GM12878 (cell line): ENCODE measurements around the gene MEX3D. TPM values are rescaled to one million over a fixed set of nuclear protein-coding genes. Genes with fewer than 3 reads are reported as not detected.

Experiments used
- ATAC-seq: fragments of 200-7000 bp; cut with Tn5 transposase; 3 replicates; pipeline ENCODE4 v1.9.1; 2020; ENCODE audit warnings: mild to moderate bottlenecking, moderate library complexity
- BruUV-seq: library from RNA; stranded (reverse); fragments of 400-500 nt; replicated peaks from 2 replicates; lab custom pipeline; 2021; lab: Mats Ljungman, UMichigan
- CTCF ChIA-PET: fragments of 300-600 bp; sonication (Branson Sonifier 250); formaldehyde crosslinking; extraction: SDS; loops from one replicate; lab custom pipeline; 2021; ENCODE audit warnings: inconsistent platforms; lab: Yijun Ruan, JAX
- POLR2A ChIA-PET: fragments of 350-600 bp; formaldehyde crosslinking; extraction: SDS; loops from one replicate; lab custom pipeline; 2021; ENCODE audit warnings: inconsistent platforms; lab: Charles Lee
- RAD21 ChIA-PET: fragments of 300-600 bp; sonication (Branson Sonifier 250); formaldehyde crosslinking; loops from one replicate; lab custom pipeline; 2023; ENCODE audit warnings: antibody characterized with exemption; ENCODE audit not compliant: unreplicated experiment; lab: Charles Lee
- SMC1A ChIA-PET: fragments of 300-600 bp; sonication (Branson Sonifier 250); formaldehyde crosslinking; loops from one replicate; lab custom pipeline; 2023; ENCODE audit not compliant: unreplicated experiment, uncharacterized antibody; lab: Charles Lee
- DNase-seq: peaks from one replicate; pipeline ENCODE4 v3.0.0-alpha.2; 2011; ENCODE audit warnings: low read depth, low spot score
- FAIRE-seq: peaks from 3 replicates; lab custom pipeline; 2011; peaks lifted over from hg19 to GRCh38; lab: Jason Lieb, UNC
- H2AFZ ChIP-seq: 2 replicates; pipeline ENCODE4 v1.6.0; 2011; ENCODE audit warnings: low read depth, low read length, control low read depth; ENCODE audit not compliant: control insufficient read depth
- H3K27ac ChIP-seq: 2 replicates; pipeline ENCODE4 v1.5.1; 2011; ENCODE audit warnings: control low read depth; ENCODE audit not compliant: control insufficient read depth, insufficient read depth
- H3K27me3 ChIP-seq, 2 experiments: replicated peaks in 1 of 2; 2 replicates each; pipeline versions ENCODE4 v1.6.0 to v1.6.1; 2011; ENCODE audit warnings: low read length in 1 of 2; ENCODE audit not compliant: control insufficient read depth in 2 of 2, insufficient read depth in 2 of 2
- H3K36me3 ChIP-seq, 2 experiments: 2 replicates each; pipeline ENCODE4 v1.5.1; 2011; ENCODE audit warnings: low read length in 1 of 2; ENCODE audit not compliant: control insufficient read depth in 2 of 2, insufficient read depth in 2 of 2
- H3K4me1 ChIP-seq: 2 replicates; pipeline ENCODE4 v1.6.1; 2011; ENCODE audit warnings: mild to moderate bottlenecking, low read length, moderate library complexity, mixed read lengths; ENCODE audit not compliant: control insufficient read depth, insufficient read depth
- H3K4me2 ChIP-seq: 2 replicates; pipeline ENCODE4 v1.6.0; 2011; ENCODE audit warnings: control low read depth; ENCODE audit not compliant: control insufficient read depth, insufficient read depth
- H3K4me3 ChIP-seq: fragments of 200-600 bp; sonication (generic); 2 replicates; pipeline ENCODE4 v1.5.1; 2016
- H3K79me2 ChIP-seq: 2 replicates; pipeline ENCODE4 v1.6.0; 2011; ENCODE audit warnings: low read length; ENCODE audit not compliant: control insufficient read depth, insufficient read depth
- H3K9ac ChIP-seq: 2 replicates; pipeline ENCODE4 v1.8.0; 2011; ENCODE audit warnings: low read length, control low read depth, mixed read lengths; ENCODE audit not compliant: control insufficient read depth, insufficient read depth
- H3K9me3 ChIP-seq: replicated peaks from 3 replicates; pipeline ENCODE4 v1.5.1; 2011; ENCODE audit warnings: mild to moderate bottlenecking, low read length; ENCODE audit not compliant: control insufficient read depth, insufficient read depth
- H4K20me1 ChIP-seq: 2 replicates; pipeline ENCODE4 v1.6.0; 2011; ENCODE audit not compliant: control insufficient read depth, insufficient read depth
- ATF2 ChIP-seq: IDR thresholded peaks from 2 replicates; pipeline ENCODE4 v1.6.1; 2012; ENCODE audit warnings: low read length, inconsistent platforms
- E4F1 ChIP-seq: fragments of 450-650 bp; IDR thresholded peaks from 2 replicates; pipeline ENCODE4 v1.6.1; 2018; ENCODE audit warnings: borderline replicate concordance, mild to moderate bottlenecking; ENCODE audit not compliant: partially characterized antibody
- GABPA ChIP-seq: IDR thresholded peaks from 2 replicates; pipeline ENCODE4 v1.6.1; 2014; ENCODE audit warnings: antibody characterized with exemption, low read depth, mild to moderate bottlenecking, inconsistent platforms
- IKZF1 ChIP-seq: fragments of 450-650 bp; conservative IDR thresholded peaks from 2 replicates; pipeline ENCODE4 v1.6.1; 2017; ENCODE audit warnings: antibody characterized with exemption, mild to moderate bottlenecking
- MYB ChIP-seq: fragments of 150-350 bp; IDR thresholded peaks from 2 replicates; pipeline ENCODE4 v1.6.1; 2014; ENCODE audit warnings: mild to moderate bottlenecking, low read depth, low read length, borderline replicate concordance
- NFXL1 ChIP-seq: fragments of 450-650 bp; IDR thresholded peaks from 2 replicates; pipeline ENCODE4 v1.6.1; 2017; ENCODE audit warnings: antibody characterized with exemption, mild to moderate bottlenecking, borderline replicate concordance
- POLR2AphosphoS5 ChIP-seq: IDR thresholded peaks from 2 replicates; pipeline ENCODE4 v1.6.1; 2011; ENCODE audit warnings: mild to moderate bottlenecking, low read length, inconsistent platforms
- RFX5 ChIP-seq: IDR thresholded peaks from 2 replicates; pipeline ENCODE4 v1.6.1; 2011; ENCODE audit warnings: low read depth, low read length, improper control_type of control experiment
- RUNX3 ChIP-seq: IDR thresholded peaks from 2 replicates; pipeline ENCODE4 v1.6.1; 2012; ENCODE audit warnings: low read length, inconsistent platforms
- TCF12 ChIP-seq: IDR thresholded peaks from 2 replicates; pipeline ENCODE4 v1.6.1; 2011; ENCODE audit warnings: low read depth, mild to moderate bottlenecking, low read length
- WGBS: methylation state at CpG from one replicate; pipeline ENCODE4 v1.1.6; 2016; ENCODE audit warnings: low lambda C conversion rate; ENCODE audit not compliant: insufficient replicate concordance, insufficient coverage; ENCODE audit errors: missing lambda C conversion rate; 5-methylcytosine and 5-hydroxymethylcytosine counted together
- in situ Hi-C: fragments of 300-500 bp; cut with MboI; formaldehyde crosslinking; loops from 9 replicates; pipeline ENCODE4 v1.14.3; 2018; ENCODE audit warnings: mixed read lengths
- intact Hi-C: fragments of 100-400 bp; cut with micrococcal nuclease; formaldehyde crosslinking; loops from one replicate; pipeline ENCODE4 v1.14.2; 2022; ENCODE audit not compliant: unreplicated experiment
- polyA plus RNA-seq, 11 experiments: library from polyadenylated mRNA; depleted of rRNA in 4 of 11; unstranded in 6 of 11; stranded (reverse) in 5 of 11; fragments of >200 nt; fragmentation: Nextera tagmentation in 4 of 11; fragmentation: Illumina TruSeq in 1 of 11; extraction: Ambion mirVana in 4 of 11; extraction: Trizol in 1 of 11; gene quantifications; 1 replicate in 1 of 11; 2 replicates in 10 of 11; pipeline versions ENCODE4 v1.2.1 to v1.2.3, GENCODE V29; 2011 to 2016; ENCODE audit warnings: inconsistent platforms in 2 of 11, missing spikeins in 2 of 11, low read depth in 1 of 11
- total RNA-seq, 4 experiments: library from RNA; depleted of rRNA in 3 of 4; stranded (reverse); fragments of >200 nt in 3 of 4; fragmentation: Illumina TruSeq in 1 of 4; extraction: Trizol in 1 of 4; gene quantifications; 2 replicates each; pipeline versions ENCODE4 v1.2.1 to v1.2.3, GENCODE V29; 2013 to 2021
- TF ChIP-seq, protein P1 (sequence below): IDR thresholded peaks from 2 replicates; pipeline ENCODE4 v1.6.1; 2011; ENCODE audit warnings: low read depth, mild to moderate bottlenecking, low read length, moderate library complexity, borderline replicate concordance; ENCODE audit errors: extremely low read depth

MEX3D gene
- total and polyA plus RNA-seq, 10 of the 15 experiments (the other 5 are each of a cell fraction or from before 2014, with no cell fraction given): 0.18 to 6.8 (median 0.81) TPM

GRCh38 chr19:1529430-1529816, 38.7 kb downstream of the MEX3D start:
- no peaks in the 10 kb centered on the region for H3K79me2 ChIP-seq
- POLR2A ChIA-PET: no interaction called here
- H2AFZ ChIP-seq: no peak overlapping the region
- ATAC-seq (no peak), FAIRE-seq (no peak), DNase-seq (no peak)
- in situ Hi-C loops (no loop called here), intact Hi-C loops (no loop called here)
- H3K27ac ChIP-seq: no peak overlapping the region
- H3K9ac ChIP-seq: no peak overlapping the region
- CTCF ChIA-PET: no interaction called here
- peaks cover 0 to 2% of the 10 kb centered on the region in 2 experiments; a peak in 3 of 4 replicates for H3K27me3 ChIP-seq
- no peaks in the 10 kb centered on the region for H4K20me1 ChIP-seq
- no TSS peak for BruUV-seq
- no peaks in the 10 kb centered on the region for H3K9me3 ChIP-seq
- H3K4me1 ChIP-seq: no peaks in the 10 kb centered on the region
- SMC1A ChIA-PET: no interaction called here
- TF ChIP-seq RUNX3 (no peak), IKZF1 (no peak), TCF12 (no peak), NFXL1 (no peak), RFX5 (no peak), POLR2AphosphoS5 (no peak), MYB (no peak)
- no peak overlapping the region for H3K4me2 ChIP-seq
- RAD21 ChIA-PET: no interaction called here
- H3K36me3 ChIP-seq: no peaks in the 10 kb centered on the region
- no peak overlapping the region for H3K4me3 ChIP-seq
- whole genome bisulfite sequencing: 62% methylated on average over 16 of the region's 16 CpGs

DNA sequence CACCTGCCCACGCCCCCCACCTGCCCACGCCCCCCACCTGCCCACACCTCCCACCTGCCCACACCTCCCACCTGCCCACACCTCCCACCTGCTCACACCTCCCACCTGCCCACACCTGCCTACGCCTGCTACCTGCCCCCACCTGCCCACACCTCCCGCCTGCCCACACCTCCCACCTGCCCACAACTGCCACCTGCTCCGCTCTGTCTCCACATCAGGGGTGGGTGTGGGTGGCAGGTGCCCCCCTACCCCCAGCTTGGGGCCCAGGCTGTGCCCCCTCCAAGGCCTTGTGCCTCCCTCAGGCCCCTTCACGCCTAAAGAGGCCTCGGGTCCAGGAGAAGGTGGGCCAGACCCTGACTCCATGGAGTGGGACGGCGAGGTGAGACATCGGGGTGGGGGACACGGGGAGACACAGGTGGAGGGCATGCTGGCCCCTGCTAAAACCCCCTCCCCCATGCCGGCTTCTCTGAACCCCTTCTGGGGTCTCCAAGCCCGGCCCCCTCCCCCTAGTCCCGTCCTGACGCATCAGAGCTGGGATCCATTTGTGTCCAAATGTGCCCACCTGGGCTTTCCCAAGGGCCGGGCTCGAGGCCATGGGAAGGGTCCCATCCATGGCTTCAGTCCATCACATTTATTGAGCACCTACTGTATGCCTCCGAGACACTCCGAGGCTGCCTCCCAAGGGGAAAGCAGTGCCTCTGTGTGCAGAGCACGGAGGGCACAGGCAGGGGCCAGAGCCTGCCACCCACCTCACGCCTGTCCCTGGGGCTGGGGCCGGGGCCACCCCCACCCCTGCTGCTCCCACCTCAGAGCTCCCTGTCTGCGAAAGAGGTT, 39.3 kb downstream of the MEX3D start:
- H4K20me1 ChIP-seq: no peaks in the 10 kb centered on the region
- SMC1A ChIA-PET: no interaction called here
- no peaks in the 10 kb centered on the region for H3K79me2 ChIP-seq
- no peaks in the 10 kb centered on the region for H3K36me3 ChIP-seq
- H3K9ac ChIP-seq: no peak overlapping the region
- ATAC-seq (no peak), FAIRE-seq (no peak), DNase-seq (no peak)
- CTCF ChIA-PET: no interaction called here
- POLR2A ChIA-PET: no interaction called here
- no peak overlapping the region for H3K4me3 ChIP-seq
- WGBS: 50% methylated on average over 16 of the region's 23 CpGs
- H3K4me1 ChIP-seq: no peaks in the 10 kb centered on the region
- H3K4me2 ChIP-seq: no peak overlapping the region
- RAD21 ChIA-PET: no interaction called here
- in situ Hi-C loops (no loop called here), intact Hi-C loops (no loop called here)
- H2AFZ ChIP-seq: no peak overlapping the region
- peaks cover 0 to 2% of the 10 kb centered on the region in 2 experiments; a peak in 3 of 4 replicates for H3K27me3 ChIP-seq
- no peaks in the 10 kb centered on the region for H3K9me3 ChIP-seq
- no TSS peak for BruUV-seq
- H3K27ac ChIP-seq: no peak overlapping the region
- TF ChIP-seq, protein P1, sequence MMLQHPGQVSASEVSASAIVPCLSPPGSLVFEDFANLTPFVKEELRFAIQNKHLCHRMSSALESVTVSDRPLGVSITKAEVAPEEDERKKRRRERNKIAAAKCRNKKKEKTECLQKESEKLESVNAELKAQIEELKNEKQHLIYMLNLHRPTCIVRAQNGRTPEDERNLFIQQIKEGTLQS: no peak
- no peak for TF ChIP-seq E4F1
- TF ChIP-seq ATF2: no peak
- no peak for TF ChIP-seq GABPA
